CD14-positive monocyte (primary cell): ENCODE data around the gene ZBTB7C. TPM values are rescaled to one million over a fixed set of nuclear protein-coding genes. Genes with fewer than 3 reads are reported as not detected.

Source experiments
- DNase-seq, 3 donors: peaks; one replicate each; pipeline ENCODE4 v3.0.0-alpha.2; 2011 to 2022
- H2AFZ ChIP-seq: 2 replicates; pipeline ENCODE4 v1.6.0; 2012; ENCODE audit warnings: mild to moderate bottlenecking, low read depth, low read length, inconsistent platforms; ENCODE audit not compliant: insufficient read depth, poor library complexity, severe bottlenecking
- H3K27ac ChIP-seq, 2 donors: 1 replicate in 1 of 2; 2 replicates in 1 of 2; pipeline ENCODE4 v1.5.1; 2012 to 2013; ENCODE audit warnings: low read length in 2 of 2, control low read depth in 1 of 2, inconsistent platforms in 1 of 2, low read depth in 1 of 2, mild to moderate bottlenecking in 1 of 2
- H3K27me3 ChIP-seq, 2 donors: one replicate each; pipeline versions ENCODE4 v1.6.0 to v1.6.1; 2011 to 2013; ENCODE audit warnings: low read length in 2 of 2; ENCODE audit not compliant: control insufficient read depth in 2 of 2, insufficient read depth in 2 of 2
- H3K36me3 ChIP-seq, 2 donors: replicated peaks in 1 of 2; 1 replicate in 1 of 2; 2 replicates in 1 of 2; pipeline versions ENCODE4 v1.5.1 to v1.6.1; 2012 to 2013; ENCODE audit warnings: low read length in 2 of 2, control low read depth in 1 of 2, inconsistent platforms in 1 of 2, mild to moderate bottlenecking in 1 of 2; ENCODE audit not compliant: insufficient read depth in 2 of 2, control insufficient read depth in 1 of 2
- H3K4me1 ChIP-seq, 2 donors: 1 replicate in 1 of 2; 2 replicates in 1 of 2; pipeline versions ENCODE4 v1.5.1 to v1.6.1; 2012 to 2013; ENCODE audit warnings: low read length in 2 of 2, control low read depth in 1 of 2, inconsistent platforms in 1 of 2, mild to moderate bottlenecking in 1 of 2, moderate library complexity in 1 of 2; ENCODE audit not compliant: insufficient read depth in 2 of 2, control insufficient read depth in 1 of 2
- H3K4me2 ChIP-seq: replicated peaks from 2 replicates; pipeline ENCODE3; 2012; ENCODE audit warnings: low read length, moderate library complexity, mild to moderate bottlenecking; ENCODE audit not compliant: poor library complexity, severe bottlenecking; ENCODE audit errors: extremely low read depth
- H3K4me3 ChIP-seq, 3 experiments: fragments of 200-600 bp in 1 of 3; sonication (generic) in 1 of 3; replicated peaks in 1 of 3; 1 replicate in 2 of 3; 2 replicates in 1 of 3; pipeline ENCODE4 v1.5.1; 2011 to 2013; ENCODE audit warnings: low read length in 3 of 3, mild to moderate bottlenecking in 3 of 3, control low read depth in 2 of 3, low read depth in 2 of 3, inconsistent platforms in 1 of 3, moderate library complexity in 1 of 3
- H3K79me2 ChIP-seq: 2 replicates; pipeline ENCODE4 v1.6.0; 2012; ENCODE audit warnings: mild to moderate bottlenecking, control low read depth, inconsistent platforms, low read length, moderate library complexity; ENCODE audit not compliant: insufficient read depth
- H3K9ac ChIP-seq: 2 replicates; pipeline ENCODE4 v1.6.0; 2017; ENCODE audit warnings: low read length, mild to moderate bottlenecking; ENCODE audit not compliant: insufficient read depth, poor library complexity, severe bottlenecking
- H3K9me3 ChIP-seq, 2 donors: replicated peaks in 1 of 2; 1 replicate in 1 of 2; 2 replicates in 1 of 2; pipeline versions ENCODE4 v1.5.1 to v1.6.1; 2012 to 2013; ENCODE audit warnings: low read length in 2 of 2, control low read depth in 1 of 2; ENCODE audit not compliant: control insufficient read depth in 1 of 2, insufficient read depth in 1 of 2
- H4K20me1 ChIP-seq: 2 replicates; pipeline ENCODE4 v1.6.0; 2012; ENCODE audit warnings: mild to moderate bottlenecking, low read length, control low read depth, moderate library complexity; ENCODE audit not compliant: insufficient read depth
- H3K27ac Mint-ChIP-seq, 7 donors: one replicate each; pipeline ENCODE4 v1.8.0; 2020; ENCODE audit warnings: mild to moderate bottlenecking in 7 of 7, mixed read lengths in 7 of 7, moderate library complexity in 6 of 7, inconsistent platforms in 2 of 7
- H3K27me3 Mint-ChIP-seq, 3 donors: one replicate each; pipeline ENCODE4 v1.8.0; 2021 to 2022; ENCODE audit warnings: low read depth in 3 of 3, mild to moderate bottlenecking in 3 of 3, mixed read lengths in 3 of 3, moderate library complexity in 3 of 3, inconsistent platforms in 1 of 3
- H3K36me3 Mint-ChIP-seq, 2 donors: one replicate each; pipeline ENCODE4 v1.8.0; 2020; ENCODE audit warnings: mixed read lengths in 2 of 2, inconsistent platforms in 1 of 2, mild to moderate bottlenecking in 1 of 2
- H3K4me1 Mint-ChIP-seq: one replicate; pipeline ENCODE4 v1.8.0; 2020; ENCODE audit warnings: mild to moderate bottlenecking, mixed read lengths
- H3K4me3 Mint-ChIP-seq, 2 donors: one replicate each; pipeline ENCODE4 v1.8.0; 2020; ENCODE audit warnings: mild to moderate bottlenecking in 2 of 2, mixed read lengths in 2 of 2, moderate library complexity in 1 of 2
- H3K9me3 Mint-ChIP-seq, 7 donors: one replicate each; pipeline ENCODE4 v1.8.0; 2020 to 2022; ENCODE audit warnings: mixed read lengths in 7 of 7, mild to moderate bottlenecking in 6 of 7, moderate library complexity in 6 of 7, inconsistent platforms in 2 of 7
- CTCF ChIP-seq: fragments of 200-600 bp; IDR thresholded peaks from one replicate; pipeline ENCODE4 v1.8.0; 2022; ENCODE audit warnings: antibody characterized with exemption, mild to moderate bottlenecking
- WGBS: methylation state at CpG from one replicate; pipeline ENCODE4 v1.1.5; 2013; ENCODE audit warnings: missing lambda C conversion rate; ENCODE audit not compliant: insufficient coverage; 5-methylcytosine and 5-hydroxymethylcytosine counted together
- intact Hi-C, 2 donors: fragments of 100-400 bp; cut with micrococcal nuclease; formaldehyde crosslinking; loops; one replicate each; pipeline versions ENCODE4 v1.15.0 to v1.15.1; 2023
- polyA plus RNA-seq, 3 donors: library from polyadenylated mRNA; depleted of rRNA in 1 of 3; unstranded in 2 of 3; stranded (reverse) in 1 of 3; fragments of 300-500 nt in 2 of 3; fragments of >200 nt in 1 of 3; fragmentation: Illumina TruSeq in 2 of 3; gene quantifications; 1 replicate in 2 of 3; 2 replicates in 1 of 3; pipeline ENCODE4 v1.2.3, GENCODE V29; 2012 to 2021

ZBTB7C gene
- polyA plus RNA-seq, 3 donors, result 0.03 to 0.09 TPM; not detected in 1

GRCh38 chr18:48049757-48050156 is 359.4 kb downstream of the ZBTB7C start:
- Histone ChIP-seq H3K36me3 (no peaks in the 10 kb centered on the region), H3K4me3 (no peak overlapping the region), H3K9me3 (peaks cover 0 to 5% of the 10 kb centered on the region in 2 donors), H3K4me2 (no peak overlapping the region), H3K79me2 (no peaks in the 10 kb centered on the region), H3K4me1 (no peaks in the 10 kb centered on the region), H4K20me1 (no peaks in the 10 kb centered on the region), H3K27me3 (peaks cover 4 to 15% of the 10 kb centered on the region in 2 donors), H2AFZ (no peak overlapping the region), H3K9ac (no peak overlapping the region), H3K27ac (no peak overlapping the region)
- Mint-ChIP-seq H3K4me3 (no peak overlapping the region), H3K4me1 (no peaks in the 10 kb centered on the region), H3K27ac (no peak overlapping the region), H3K36me3 (no peaks in the 10 kb centered on the region), H3K27me3 (peaks cover 16 to 41% (median 19%) of the 10 kb centered on the region in 3 donors), H3K9me3 (peaks cover 0 to 9% (median 4%) of the 10 kb centered on the region in 7 donors)
- no peak for DNase-seq
- 80% methylated on average over 3 of the region's 5 CpGs for WGBS
- intact Hi-C loops, result no loop called here
- TF ChIP-seq CTCF, result no peak

GRCh38 chr18:48048251-48048650 is 360.9 kb downstream of the ZBTB7C start:
- no peak for DNase-seq
- no CpG with 5 or more reads among the region's 3 CpGs for WGBS
- Mint-ChIP-seq H3K4me3 (no peak overlapping the region), H3K36me3 (no peaks in the 10 kb centered on the region), H3K4me1 (no peaks in the 10 kb centered on the region), H3K9me3 (peaks cover 0 to 12% (median 4%) of the 10 kb centered on the region in 7 donors), H3K27ac (no peak overlapping the region), H3K27me3 (peaks cover 8 to 31% (median 8%) of the 10 kb centered on the region in 3 donors)
- Histone ChIP-seq H3K4me1 (no peaks in the 10 kb centered on the region), H3K27me3 (peaks cover 0 to 3% of the 10 kb centered on the region in 2 donors), H4K20me1 (no peaks in the 10 kb centered on the region), H3K9ac (no peak overlapping the region), H3K4me2 (no peak overlapping the region), H3K27ac (no peak overlapping the region), H3K4me3 (no peak overlapping the region), H3K36me3 (no peaks in the 10 kb centered on the region), H2AFZ (no peak overlapping the region), H3K9me3 (peaks cover 0 to 5% of the 10 kb centered on the region in 2 donors), H3K79me2 (no peaks in the 10 kb centered on the region)
- intact Hi-C loops, result no loop called here
- no peak for TF ChIP-seq CTCF
